OCI-LY1 (cell line): ENCODE results near the gene GMPPB.

Experiments used
- H2AFZ ChIP-seq: fragments of 200-600 bp; sonication (generic), shearing (Covaris generic); 2 replicates; pipeline ENCODE4 v1.6.0; 2014; ENCODE audit warnings: antibody characterized with exemption, mild to moderate bottlenecking, low read length
- H3F3A ChIP-seq: fragments of 200-600 bp; sonication (generic), shearing (Covaris generic); 2 replicates; pipeline ENCODE4 v1.6.0; 2014; ENCODE audit warnings: mild to moderate bottlenecking, antibody characterized with exemption, low read length, moderate library complexity; ENCODE audit not compliant: insufficient read depth
- H3K27ac ChIP-seq: fragments of 200-600 bp; sonication (generic); 2 replicates; pipeline ENCODE4 v1.5.1; 2014; ENCODE audit warnings: low read length, mixed run types, mild to moderate bottlenecking, low read depth; ENCODE audit not compliant: poor library complexity, severe bottlenecking
- H3K27me3 ChIP-seq: fragments of 200-600 bp; sonication (generic); 2 replicates; pipeline ENCODE4 v1.6.0; 2014; ENCODE audit warnings: antibody characterized with exemption, mild to moderate bottlenecking, low read length, moderate library complexity; ENCODE audit not compliant: insufficient read depth
- H3K36me3 ChIP-seq: fragments of 200-600 bp; sonication (generic); 2 replicates; pipeline ENCODE4 v1.6.1; 2014; ENCODE audit warnings: mild to moderate bottlenecking, antibody characterized with exemption, low read length, moderate library complexity, mixed read lengths; ENCODE audit not compliant: insufficient read depth
- H3K4me1 ChIP-seq: fragments of 200-600 bp; sonication (generic); 2 replicates; pipeline ENCODE4 v1.5.1; 2014; ENCODE audit warnings: mild to moderate bottlenecking, low read length, moderate library complexity; ENCODE audit not compliant: insufficient read depth, severe bottlenecking
- H3K4me2 ChIP-seq: fragments of 200-600 bp; sonication (generic), shearing (Covaris generic); 2 replicates; pipeline ENCODE4 v1.6.1; 2014; ENCODE audit warnings: low read length
- H3K4me3 ChIP-seq: fragments of 200-600 bp; sonication (generic); 2 replicates; pipeline ENCODE4 v1.5.1; 2014; ENCODE audit warnings: low read length, low read depth, mild to moderate bottlenecking, mixed read lengths; ENCODE audit not compliant: poor library complexity, severe bottlenecking
- H3K79me2 ChIP-seq: fragments of 200-600 bp; shearing (Covaris generic); 2 replicates; pipeline ENCODE4 v1.6.1; 2016; ENCODE audit warnings: mixed run types, low read length, mixed read lengths; ENCODE audit not compliant: insufficient read depth
- H3K9ac ChIP-seq: fragments of 200-600 bp; sonication (generic), shearing (Covaris generic); 2 replicates; pipeline ENCODE4 v1.6.1; 2014; ENCODE audit warnings: mild to moderate bottlenecking, low read length, mixed read lengths
- H3K9me2 ChIP-seq: fragments of 200-600 bp; sonication (generic), shearing (Covaris generic); 2 replicates; pipeline ENCODE4 v1.6.1; 2014; ENCODE audit warnings: low read depth, mild to moderate bottlenecking, low read length, mixed read lengths
- H3K9me3 ChIP-seq: fragments of 200-600 bp; shearing (Covaris generic); 2 replicates; pipeline ENCODE4 v1.6.1; 2014; ENCODE audit warnings: low read length, mixed read lengths
- H4K20me1 ChIP-seq: fragments of 200-600 bp; sonication (generic), shearing (Covaris generic); 2 replicates; pipeline ENCODE4 v1.6.0; 2016; ENCODE audit warnings: mild to moderate bottlenecking, low read length; ENCODE audit not compliant: insufficient read depth
- EZH2 ChIP-seq: fragments of 200-600 bp; sonication (generic), shearing (Covaris generic); IDR thresholded peaks from 2 replicates; pipeline ENCODE4 v1.8.0; 2017; ENCODE audit warnings: borderline replicate concordance, mixed run types, mild to moderate bottlenecking, antibody characterized with exemption, low read length, moderate library complexity, mixed read lengths
- TF ChIP-seq, protein P1 (sequence below): fragments of 200-600 bp; sonication (generic), shearing (Covaris generic); IDR thresholded peaks from 2 replicates; pipeline ENCODE4 v1.5.1; 2017; ENCODE audit warnings: mild to moderate bottlenecking, antibody characterized with exemption, low read length, moderate library complexity, mixed read lengths

Gene GMPPB

DNA sequence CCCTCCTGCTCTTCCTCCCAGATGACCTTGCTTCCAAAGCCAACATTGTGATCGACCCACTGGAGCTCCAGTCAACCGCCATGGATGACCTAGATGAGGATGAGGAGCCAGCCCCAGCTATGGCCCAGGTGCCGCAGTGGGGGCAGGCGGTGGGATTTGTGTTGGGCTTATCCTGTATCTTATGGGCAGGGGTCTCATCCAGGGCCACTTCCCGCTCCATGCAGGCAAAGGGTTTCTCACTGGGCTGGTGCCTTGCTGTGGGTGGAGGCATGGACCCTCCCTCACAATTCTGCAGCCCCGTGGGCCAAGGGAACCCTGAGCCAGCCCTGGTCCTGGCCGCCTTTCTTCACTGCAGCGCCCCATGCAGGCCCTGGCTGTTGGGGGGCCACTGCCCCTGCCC is 19.1 kb downstream of the GMPPB start:
- Histone ChIP-seq H3K27me3 (no peaks in the 10 kb centered on the region), H3K27ac (no peak overlapping the region), H3K36me3 (peaks cover 21% of the 10 kb centered on the region; the same call in 1 of the 2 replicates)

DNA sequence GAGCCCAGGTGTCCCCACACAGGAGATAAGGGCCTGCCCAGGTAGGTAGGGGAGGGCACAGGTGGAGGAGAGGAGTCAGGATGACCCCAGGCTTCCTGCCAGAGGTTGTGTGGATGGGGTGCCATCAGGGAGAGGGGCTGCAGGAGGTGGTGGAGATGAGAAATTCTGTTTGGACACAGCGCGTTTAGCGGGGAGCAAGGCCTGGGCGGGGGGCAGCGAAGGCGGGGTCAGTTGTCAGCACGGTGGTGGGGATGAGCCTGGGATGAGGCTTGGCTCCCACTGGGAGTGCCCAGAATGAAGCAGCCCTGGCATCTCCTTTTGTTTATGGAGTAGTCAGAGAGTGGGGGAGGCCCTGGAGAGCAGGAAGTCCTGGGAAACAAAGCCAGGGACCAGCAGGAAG is 19.8 kb downstream of the GMPPB start:
- Histone ChIP-seq H3K27me3 (no peaks in the 10 kb centered on the region), H3K4me1 (no peaks in the 10 kb centered on the region), H2AFZ (no peak overlapping the region), H3K79me2 (no peaks in the 10 kb centered on the region), H3K4me3 (no peak overlapping the region), H3K27ac (no peak overlapping the region), H3K9me3 (no peaks in the 10 kb centered on the region), H4K20me1 (no peaks in the 10 kb centered on the region), H3K36me3 (peaks cover 21% of the 10 kb centered on the region; the same call in 1 of the 2 replicates), H3K9me2 (no peaks in the 10 kb centered on the region), H3K9ac (no peak overlapping the region), H3F3A (no peaks in the 10 kb centered on the region), H3K4me2 (no peak overlapping the region)
- TF ChIP-seq, protein P1, sequence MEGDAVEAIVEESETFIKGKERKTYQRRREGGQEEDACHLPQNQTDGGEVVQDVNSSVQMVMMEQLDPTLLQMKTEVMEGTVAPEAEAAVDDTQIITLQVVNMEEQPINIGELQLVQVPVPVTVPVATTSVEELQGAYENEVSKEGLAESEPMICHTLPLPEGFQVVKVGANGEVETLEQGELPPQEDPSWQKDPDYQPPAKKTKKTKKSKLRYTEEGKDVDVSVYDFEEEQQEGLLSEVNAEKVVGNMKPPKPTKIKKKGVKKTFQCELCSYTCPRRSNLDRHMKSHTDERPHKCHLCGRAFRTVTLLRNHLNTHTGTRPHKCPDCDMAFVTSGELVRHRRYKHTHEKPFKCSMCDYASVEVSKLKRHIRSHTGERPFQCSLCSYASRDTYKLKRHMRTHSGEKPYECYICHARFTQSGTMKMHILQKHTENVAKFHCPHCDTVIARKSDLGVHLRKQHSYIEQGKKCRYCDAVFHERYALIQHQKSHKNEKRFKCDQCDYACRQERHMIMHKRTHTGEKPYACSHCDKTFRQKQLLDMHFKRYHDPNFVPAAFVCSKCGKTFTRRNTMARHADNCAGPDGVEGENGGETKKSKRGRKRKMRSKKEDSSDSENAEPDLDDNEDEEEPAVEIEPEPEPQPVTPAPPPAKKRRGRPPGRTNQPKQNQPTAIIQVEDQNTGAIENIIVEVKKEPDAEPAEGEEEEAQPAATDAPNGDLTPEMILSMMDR = no peak
- no peak for TF ChIP-seq EZH2

More for the DNA sequence above, 19.1 kb downstream of the GMPPB start:
- Histone ChIP-seq H3K4me1 (no peaks in the 10 kb centered on the region), H2AFZ (no peak overlapping the region), H3K9me3 (no peaks in the 10 kb centered on the region), H3K79me2 (no peaks in the 10 kb centered on the region), H3K9ac (no peak overlapping the region), H3K9me2 (no peaks in the 10 kb centered on the region), H3K4me3 (no peak overlapping the region), H3F3A (no peaks in the 10 kb centered on the region), H3K4me2 (no peak overlapping the region), H4K20me1 (no peaks in the 10 kb centered on the region)
- no peak for TF ChIP-seq EZH2
- TF ChIP-seq, protein P1 = no peak

DNA sequence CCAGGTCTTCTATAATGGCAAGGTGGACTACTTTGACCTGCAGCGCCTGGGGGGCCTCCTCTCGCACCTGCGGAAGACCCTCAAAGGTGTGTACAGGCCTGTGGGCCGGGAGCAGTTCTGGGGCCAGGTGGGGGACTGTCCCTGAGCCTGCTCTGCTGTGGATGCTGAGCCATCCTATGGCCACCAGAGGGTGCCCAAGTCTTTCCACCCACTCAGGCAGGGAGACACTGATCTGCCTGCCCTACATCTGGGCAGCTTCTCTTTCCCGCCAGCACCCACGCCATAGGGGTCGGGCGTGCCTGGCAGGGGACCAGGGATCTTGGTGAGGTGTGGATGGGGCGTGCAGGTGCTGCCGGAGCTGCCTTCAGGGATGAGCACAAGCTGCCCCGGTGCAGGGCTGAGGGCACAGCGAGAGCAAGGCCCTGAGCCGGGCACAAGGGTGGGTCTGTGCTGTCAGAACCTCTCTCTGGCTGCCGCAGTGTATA is 20.3 kb downstream of the GMPPB start:
- H3K9me3 ChIP-seq = no peaks in the 10 kb centered on the region
- no peak overlapping the region for H3K9ac ChIP-seq
- no peaks in the 10 kb centered on the region for H3K9me2 ChIP-seq
- no peaks in the 10 kb centered on the region for H3K4me1 ChIP-seq
- no peak overlapping the region for H2AFZ ChIP-seq
- TF ChIP-seq, protein P1 = peak; percentile 77
- no peak for TF ChIP-seq EZH2
- peaks cover 21% of the 10 kb centered on the region; the same call in 1 of the 2 replicates for H3K36me3 ChIP-seq
- no peaks in the 10 kb centered on the region for H3K79me2 ChIP-seq
- no peaks in the 10 kb centered on the region for H3K27me3 ChIP-seq
- no peaks in the 10 kb centered on the region for H4K20me1 ChIP-seq
- no peak overlapping the region for H3K4me2 ChIP-seq
- H3F3A ChIP-seq = no peaks in the 10 kb centered on the region
- H3K27ac ChIP-seq = no peak overlapping the region
- H3K4me3 ChIP-seq = no peak overlapping the region
